ENCODE data around the gene SDHAF1.

DNA sequence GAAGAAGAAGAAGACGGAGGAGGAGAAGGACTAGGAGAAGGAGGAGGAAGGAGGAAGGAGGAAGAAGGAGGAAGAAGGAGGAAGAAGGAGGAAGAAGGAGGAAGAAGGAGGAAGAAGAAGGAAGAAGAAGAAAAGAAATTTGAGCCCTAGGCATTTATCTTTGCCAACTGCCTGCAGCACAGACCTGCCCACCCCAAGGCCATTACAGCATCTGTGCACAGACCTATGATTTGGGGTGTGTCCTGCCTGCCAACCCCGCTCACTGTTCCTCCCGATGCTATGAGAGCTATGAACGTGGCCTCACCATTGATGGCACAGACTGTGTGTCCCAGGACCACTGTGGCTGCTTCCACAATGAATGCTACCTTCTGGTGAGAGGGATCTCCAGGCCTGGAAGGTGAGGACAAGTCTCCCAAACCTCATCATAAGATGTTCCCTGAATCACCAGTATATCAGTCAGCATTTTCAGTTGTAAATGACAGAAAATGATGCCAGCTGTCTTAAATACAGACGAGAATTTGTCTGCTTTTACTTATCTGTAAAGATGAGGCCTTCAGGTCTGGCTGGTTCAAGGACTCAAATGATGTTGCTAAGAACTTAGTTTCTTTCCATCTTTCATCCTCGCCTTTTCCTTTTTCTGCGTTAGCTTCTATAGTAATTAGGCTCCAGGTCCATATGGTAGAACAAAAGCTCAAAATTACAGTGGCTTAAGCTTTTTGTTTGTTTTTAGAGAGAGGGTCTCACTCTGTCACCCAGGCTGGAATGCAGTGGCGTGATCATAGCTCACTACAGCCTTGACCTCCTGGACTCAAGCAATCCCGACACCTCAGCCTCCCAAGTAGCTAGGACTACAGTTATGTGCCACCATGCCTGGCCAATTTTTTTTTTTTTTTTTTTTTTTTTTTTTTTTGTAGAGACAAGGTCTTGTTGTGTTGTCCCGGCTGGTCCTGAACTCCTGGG, 3.9 kb upstream of the SDHAF1 start:
- TF ChIP-seq, protein P1, sequence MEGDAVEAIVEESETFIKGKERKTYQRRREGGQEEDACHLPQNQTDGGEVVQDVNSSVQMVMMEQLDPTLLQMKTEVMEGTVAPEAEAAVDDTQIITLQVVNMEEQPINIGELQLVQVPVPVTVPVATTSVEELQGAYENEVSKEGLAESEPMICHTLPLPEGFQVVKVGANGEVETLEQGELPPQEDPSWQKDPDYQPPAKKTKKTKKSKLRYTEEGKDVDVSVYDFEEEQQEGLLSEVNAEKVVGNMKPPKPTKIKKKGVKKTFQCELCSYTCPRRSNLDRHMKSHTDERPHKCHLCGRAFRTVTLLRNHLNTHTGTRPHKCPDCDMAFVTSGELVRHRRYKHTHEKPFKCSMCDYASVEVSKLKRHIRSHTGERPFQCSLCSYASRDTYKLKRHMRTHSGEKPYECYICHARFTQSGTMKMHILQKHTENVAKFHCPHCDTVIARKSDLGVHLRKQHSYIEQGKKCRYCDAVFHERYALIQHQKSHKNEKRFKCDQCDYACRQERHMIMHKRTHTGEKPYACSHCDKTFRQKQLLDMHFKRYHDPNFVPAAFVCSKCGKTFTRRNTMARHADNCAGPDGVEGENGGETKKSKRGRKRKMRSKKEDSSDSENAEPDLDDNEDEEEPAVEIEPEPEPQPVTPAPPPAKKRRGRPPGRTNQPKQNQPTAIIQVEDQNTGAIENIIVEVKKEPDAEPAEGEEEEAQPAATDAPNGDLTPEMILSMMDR (conservative IDR thresholded peaks at IDR 0.05; ENCODE audit: low read length): no peak
- TF ChIP-seq EZH2phosphoT487 (IDR thresholded peaks at IDR 0.05; ENCODE audit: borderline replicate concordance, low read depth, low read length): no peak
